Femur (tissue), 1 donor: ENCODE results near the gene EXT2.
A peak's percentile ranks its signal among the peaks of the same experiment; 100 is the strongest.

ENCODE experiments used
- DNase-seq: peaks from one replicate; pipeline ENCODE4 v3.0.0-alpha.2; 2017

EXT2 gene

GRCh38 chr11:44136176-44136945 lies 40.9 kb downstream of the EXT2 start:
- no peak for DNase-seq

DNA sequence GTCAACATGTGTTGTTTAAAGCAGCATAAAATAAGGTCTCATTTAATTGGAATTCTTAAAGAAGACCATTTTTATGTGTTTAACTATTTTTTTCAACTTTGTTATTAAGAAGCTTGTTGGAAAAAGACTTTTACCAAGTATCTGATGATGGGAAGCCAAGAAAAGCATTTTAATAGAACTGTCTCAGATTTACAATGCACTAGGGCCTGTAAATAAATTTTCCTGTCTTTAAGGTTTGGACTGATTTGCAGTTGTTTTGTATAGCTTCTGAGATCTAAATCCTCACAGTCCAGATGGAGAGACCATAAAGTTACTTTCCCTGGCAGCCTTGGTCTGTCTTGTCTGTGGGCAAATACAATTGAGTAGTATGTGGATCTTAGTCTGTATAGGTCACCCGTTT lies 41.6 kb downstream of the EXT2 start:
- DNase-seq: no peak

DNA sequence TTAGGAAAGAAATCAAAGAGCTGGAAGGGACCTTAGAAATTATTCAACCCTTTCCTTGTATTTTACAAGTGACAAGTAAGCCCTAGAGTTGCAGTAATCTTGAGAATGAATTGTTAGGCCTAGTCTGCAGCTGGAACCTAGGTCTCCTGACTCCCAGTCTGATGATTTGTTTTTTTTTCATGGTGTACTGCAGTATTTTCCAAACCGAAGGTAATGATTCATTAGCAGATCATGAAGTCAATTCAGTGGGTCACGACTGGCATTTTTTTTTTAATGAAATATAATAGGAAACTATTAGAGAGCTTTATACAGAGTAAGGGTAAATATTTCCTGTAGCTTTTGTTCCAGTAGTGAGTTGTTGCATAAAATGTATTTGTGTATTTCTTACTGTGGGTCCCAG lies 42.8 kb downstream of the EXT2 start:
- no peak for DNase-seq

DNA sequence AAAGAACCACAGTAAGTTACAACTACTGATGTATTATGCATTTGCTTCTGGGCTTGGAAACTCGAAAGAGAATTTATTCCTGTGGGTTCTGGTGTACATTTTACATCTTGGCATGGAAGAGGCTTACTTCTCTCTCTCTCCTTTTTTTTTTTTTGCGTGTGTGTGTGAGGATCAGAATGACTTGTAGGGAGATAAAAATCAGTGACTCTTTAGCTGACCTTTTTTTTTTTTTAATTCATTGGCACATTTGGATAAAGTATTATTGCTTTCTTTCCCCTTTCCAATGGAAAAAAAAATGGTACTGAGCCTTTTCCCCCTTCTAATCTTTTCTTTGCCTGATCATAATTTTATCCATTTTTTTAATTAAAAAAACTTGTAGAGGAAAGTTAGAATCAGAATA lies 43.5 kb downstream of the EXT2 start:
- no peak for DNase-seq

GRCh38 chr11:44139565-44140330 lies 44.3 kb downstream of the EXT2 start:
- peak; percentile 35 for DNase-seq

DNA sequence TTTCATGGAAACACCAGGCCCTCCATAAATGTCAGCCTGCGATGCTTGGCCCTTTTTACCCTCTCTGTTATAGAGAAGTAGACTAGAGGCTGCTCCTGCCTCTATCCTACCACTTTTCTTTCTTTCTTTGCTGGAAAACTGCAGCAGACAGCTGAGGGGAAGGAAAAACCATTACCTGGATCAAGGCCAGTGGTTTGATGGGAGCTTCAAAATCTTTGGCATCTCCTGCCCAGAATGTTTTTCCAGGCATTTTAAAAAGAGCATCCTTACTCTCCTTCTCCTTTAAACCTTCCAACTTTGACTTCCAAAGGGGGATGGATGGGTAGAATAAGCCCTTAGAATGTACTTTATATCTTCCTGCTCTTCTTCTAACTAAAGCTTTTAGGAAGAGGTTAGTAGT lies 44.9 kb downstream of the EXT2 start:
- peak; percentile 58 for DNase-seq

DNA sequence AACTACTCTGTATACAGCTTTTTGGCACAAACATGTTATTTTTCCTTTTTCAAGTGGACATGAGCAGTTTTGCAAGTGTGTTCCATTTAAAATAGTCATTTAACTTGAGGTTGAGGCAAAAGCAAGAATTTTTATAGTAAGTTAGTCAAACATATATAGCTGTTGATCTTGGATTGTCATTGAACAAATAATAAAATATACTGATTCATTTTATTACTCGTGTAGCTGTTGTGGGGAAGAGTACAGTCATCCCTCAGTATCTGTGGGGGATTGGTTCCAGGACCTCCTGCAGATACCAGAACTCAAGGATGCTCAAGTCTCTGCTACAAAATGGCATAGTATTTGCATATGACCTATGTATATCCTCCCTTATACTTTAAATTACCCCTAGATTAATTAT lies 45.3 kb downstream of the EXT2 start:
- DNase-seq: no peak

- DNase-seq: no peak
Observed at GRCh38 chr11:44143987-44144909, 48.8 kb downstream of the EXT2 start.

- DNase-seq: no peak
Observed at GRCh38 chr11:44145011-44145775, 49.7 kb downstream of the EXT2 start.

GRCh38 chr11:44146931-44147330 lies 51.5 kb downstream of the EXT2 start:
- DNase-seq: no peak

DNA sequence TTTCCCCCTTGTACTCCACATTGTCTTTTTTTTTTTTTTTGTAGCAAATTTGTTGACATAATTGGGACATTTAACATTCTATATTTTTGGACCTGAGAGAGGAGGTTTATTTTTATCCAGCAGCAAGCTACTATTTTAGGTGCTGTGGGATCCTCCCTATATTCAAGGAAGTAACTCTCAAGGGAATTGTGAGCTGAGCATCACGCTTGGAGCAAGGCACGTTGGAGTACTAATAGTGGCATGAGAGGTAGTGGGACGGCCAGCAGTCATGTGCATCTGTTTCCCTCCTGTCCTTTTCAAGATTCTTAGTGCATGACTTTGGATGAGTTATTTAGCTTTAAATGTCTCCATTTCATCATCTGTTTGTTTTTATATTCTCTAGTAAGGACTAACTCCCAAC lies 52.3 kb downstream of the EXT2 start:
- no peak for DNase-seq

DNA sequence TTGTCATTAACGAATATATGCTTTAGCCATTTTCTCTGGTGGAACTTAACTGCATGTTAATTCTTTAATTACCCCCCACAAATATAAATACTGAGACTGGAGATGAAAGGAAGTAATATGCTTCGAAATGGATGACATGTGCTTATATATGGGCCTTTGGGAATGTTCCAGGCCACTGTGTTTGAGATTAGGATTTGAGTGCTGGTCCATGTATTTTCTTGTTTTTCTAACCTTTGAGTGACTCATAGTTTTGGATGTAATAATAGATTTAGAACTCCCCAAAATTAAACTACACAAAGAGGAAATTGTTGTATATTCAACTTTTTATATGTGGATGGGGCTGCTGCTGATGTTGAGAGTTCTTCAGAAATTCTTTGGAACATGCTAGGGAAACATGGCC lies 54.2 kb downstream of the EXT2 start:
- no peak for DNase-seq

- no peak for DNase-seq
Observed at GRCh38 chr11:44150401-44150800, 54.9 kb downstream of the EXT2 start.

- no peak for DNase-seq
Observed at GRCh38 chr11:44157019-44157418, 61.5 kb downstream of the EXT2 start.

DNA sequence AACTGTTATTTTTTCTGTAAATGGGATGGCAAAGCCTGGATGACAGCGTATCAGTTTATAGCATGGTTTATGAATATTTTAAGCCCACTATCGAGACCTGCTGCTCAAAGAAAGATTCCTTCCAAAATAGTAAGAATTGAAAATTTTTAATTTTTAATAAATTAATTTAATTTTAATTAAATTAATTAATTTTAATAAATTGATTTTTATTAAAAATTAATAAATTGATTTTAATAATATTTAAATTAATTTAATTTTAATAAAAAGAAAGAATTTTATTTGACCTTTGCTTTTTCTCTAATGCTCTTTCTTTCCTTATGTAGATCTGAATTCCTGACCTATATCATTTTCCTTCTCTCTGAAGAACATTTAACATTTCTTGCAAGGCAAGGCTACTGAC lies 62.9 kb downstream of the EXT2 start:
- no peak for DNase-seq

DNA sequence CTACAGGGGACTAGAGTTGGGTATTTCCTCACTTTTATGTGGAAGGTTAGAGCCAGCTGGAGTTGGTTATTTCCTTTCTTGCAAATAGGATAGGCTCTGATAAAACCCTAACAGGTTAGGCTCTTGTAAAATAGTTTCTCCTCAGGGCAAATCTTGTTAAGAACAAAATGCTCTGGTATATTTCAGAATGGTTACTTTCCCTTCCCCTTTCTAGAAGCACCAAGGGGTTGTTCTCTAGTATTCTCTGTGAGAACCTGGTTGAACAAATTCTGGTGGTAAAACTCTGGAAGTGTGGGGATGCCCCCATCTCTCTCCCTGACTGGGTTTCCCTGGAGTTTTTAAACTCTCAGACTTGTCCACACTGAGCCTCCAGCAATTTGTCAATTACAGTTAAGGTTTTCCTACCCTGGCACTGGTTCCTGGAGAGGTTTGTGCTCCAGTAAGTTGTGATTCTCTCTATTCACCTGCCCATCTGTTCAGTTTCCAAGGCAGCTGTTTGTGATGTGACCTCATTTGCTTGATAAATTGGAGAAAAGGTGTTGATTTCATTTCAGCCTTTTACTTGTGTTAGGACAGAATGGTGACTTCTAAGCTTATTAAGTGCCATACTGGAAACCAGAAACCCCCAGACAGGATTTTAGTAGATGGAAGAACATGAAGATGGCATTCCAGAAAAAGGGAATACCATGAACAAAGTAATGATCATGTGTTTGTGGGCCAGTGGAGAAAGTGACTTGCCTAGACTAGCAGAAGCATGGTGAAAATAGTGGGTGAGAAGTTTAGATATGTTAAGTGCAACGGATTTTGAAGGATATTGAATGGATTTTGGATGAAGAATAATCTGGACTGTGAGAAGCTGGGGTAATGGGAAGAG lies 64.6 kb downstream of the EXT2 start:
- DNase-seq: no peak

- DNase-seq: no peak
Observed at GRCh38 chr11:44162004-44162403, 66.5 kb downstream of the EXT2 start.

DNA sequence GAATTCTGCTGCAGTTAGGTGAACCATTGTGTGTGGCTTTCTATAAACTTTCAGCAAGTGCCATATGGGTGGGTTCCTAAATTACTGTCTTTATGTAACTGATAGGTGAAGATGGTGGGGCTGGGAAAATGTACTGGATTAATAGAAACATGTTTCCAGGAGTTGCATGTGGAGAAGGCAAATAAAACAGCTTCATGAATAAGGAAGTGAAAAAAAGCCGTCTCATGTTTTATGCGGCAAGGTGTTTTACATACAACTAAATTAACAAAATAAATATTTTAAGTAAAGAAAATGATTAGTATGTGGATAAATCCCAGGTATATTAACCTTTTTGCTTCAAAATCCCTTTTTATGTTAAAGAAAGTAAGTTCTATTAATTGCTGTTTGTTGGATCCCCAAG lies 67.2 kb downstream of the EXT2 start:
- DNase-seq: no peak

- DNase-seq: no peak
Observed at GRCh38 chr11:44165432-44165831, 70.0 kb downstream of the EXT2 start.

DNA sequence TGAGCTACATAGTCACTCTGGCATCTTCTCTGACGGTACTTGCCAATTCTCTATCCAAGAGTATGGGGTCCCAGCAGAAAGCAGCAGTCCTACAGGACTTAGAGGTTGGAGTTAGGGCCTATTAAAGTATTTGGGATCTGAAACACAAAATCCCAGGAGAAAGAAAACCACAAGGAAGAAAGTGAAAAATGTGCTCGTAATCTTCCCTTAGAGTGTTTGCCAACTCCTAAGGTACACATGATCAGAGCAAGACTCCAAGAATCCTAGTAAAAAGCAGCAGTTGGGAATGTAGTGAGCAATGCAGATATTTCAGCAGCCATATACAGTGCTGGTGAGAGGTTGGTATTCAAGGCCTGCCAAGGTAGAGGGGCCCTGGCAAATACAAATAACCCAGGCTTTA lies 71.6 kb downstream of the EXT2 start:
- DNase-seq: no peak

DNA sequence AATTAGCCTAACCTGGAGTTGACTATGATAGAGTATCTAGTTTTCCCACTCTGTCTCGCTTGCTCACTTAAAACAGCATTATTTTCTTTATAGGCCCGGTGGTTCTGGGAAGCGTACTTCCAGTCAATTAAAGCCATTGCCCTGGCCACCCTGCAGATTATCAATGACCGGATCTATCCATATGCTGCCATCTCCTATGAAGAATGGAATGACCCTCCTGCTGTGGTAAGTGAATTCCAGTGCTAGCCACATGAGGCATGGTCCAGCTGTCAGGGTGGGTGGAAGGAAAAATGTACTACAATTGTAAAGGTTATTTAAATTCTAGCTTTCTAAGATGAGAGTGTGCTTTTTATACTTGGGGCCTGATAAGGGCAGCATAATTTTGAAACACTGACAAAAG lies 76.0 kb downstream of the EXT2 start:
- DNase-seq: no peak

- no peak for DNase-seq
Observed at GRCh38 chr11:44172966-44173365, 77.5 kb downstream of the EXT2 start.
